Natural killer cell (primary cell): ENCODE data around the gene PIGZ. TPM values are rescaled to one million over a fixed set of nuclear protein-coding genes. Genes with fewer than 3 reads are reported as not detected.

ENCODE experiments used
- ATAC-seq, 3 donors: fragments of 150-1000 bp in 2 of 3; fragments of 200-7000 bp in 1 of 3; cut with Tn5 transposase; 1 replicate in 1 of 3; 2 replicates in 2 of 3; pipeline ENCODE4 v1.10.0; 2021; ENCODE audit warnings: mild to moderate bottlenecking in 2 of 3, moderate library complexity in 2 of 3
- DNase-seq, 2 donors: peaks; one replicate each; pipeline versions ENCODE4 v3.0.0 to v3.0.0-alpha.2; 2013 to 2021; ENCODE audit warnings: mixed read lengths in 1 of 2
- H3K27ac ChIP-seq: one replicate; pipeline ENCODE4 v1.5.1; 2013; ENCODE audit warnings: mild to moderate bottlenecking, low read length
- H3K27me3 ChIP-seq: one replicate; pipeline ENCODE4 v1.6.1; 2013; ENCODE audit warnings: low read length; ENCODE audit not compliant: control insufficient read depth, insufficient read depth
- H3K36me3 ChIP-seq: one replicate; pipeline ENCODE4 v1.6.1; 2013; ENCODE audit warnings: low read length; ENCODE audit not compliant: control insufficient read depth, insufficient read depth
- H3K4me1 ChIP-seq: one replicate; pipeline ENCODE4 v1.6.1; 2013; ENCODE audit warnings: low read length; ENCODE audit not compliant: control insufficient read depth, insufficient read depth
- H3K4me3 ChIP-seq: one replicate; pipeline ENCODE4 v1.5.1; 2013; ENCODE audit warnings: low read length
- H3K9me3 ChIP-seq: one replicate; pipeline ENCODE4 v1.6.1; 2013; ENCODE audit warnings: low read length; ENCODE audit not compliant: control insufficient read depth, insufficient read depth
- H3K27ac Mint-ChIP-seq, 2 donors: one replicate each; pipeline ENCODE4 v1.8.0; 2022; ENCODE audit warnings: mild to moderate bottlenecking in 2 of 2, mixed read lengths in 2 of 2, moderate library complexity in 1 of 2
- H3K27me3 Mint-ChIP-seq, 2 donors: one replicate each; pipeline ENCODE4 v1.8.0; 2022; ENCODE audit warnings: low read depth in 2 of 2, mixed read lengths in 2 of 2
- H3K36me3 Mint-ChIP-seq: one replicate; pipeline ENCODE4 v1.8.0; 2022; ENCODE audit warnings: mixed read lengths
- H3K4me1 Mint-ChIP-seq, 2 donors: one replicate each; pipeline ENCODE4 v1.8.0; 2022; ENCODE audit warnings: mixed read lengths in 2 of 2
- H3K4me3 Mint-ChIP-seq: one replicate; pipeline ENCODE4 v1.8.0; 2022; ENCODE audit warnings: mild to moderate bottlenecking, moderate library complexity, mixed read lengths
- H3K9me3 Mint-ChIP-seq, 2 donors: one replicate each; pipeline ENCODE4 v1.8.0; 2022; ENCODE audit warnings: mixed read lengths in 2 of 2
- CTCF ChIP-seq: fragments of 200-600 bp; IDR thresholded peaks from one replicate; pipeline ENCODE4 v1.8.0; 2022; ENCODE audit warnings: antibody characterized with exemption
- WGBS: methylation state at CpG from one replicate; pipeline ENCODE4 v1.1.7; 2013; ENCODE audit warnings: missing lambda C conversion rate; ENCODE audit not compliant: insufficient coverage; 5-methylcytosine and 5-hydroxymethylcytosine counted together
- intact Hi-C: fragments of 100-400 bp; cut with micrococcal nuclease; formaldehyde crosslinking; loops from one replicate; pipeline ENCODE4 v1.14.2; 2022
- total RNA-seq, 4 donors: library from RNA; stranded (reverse); fragments of 120-200 nt in 1 of 4; gene quantifications; one replicate each; pipeline versions ENCODE4 v1.2.3 to v1.2.4, GENCODE V29; 2013 to 2022

The PIGZ gene
- total RNA-seq, 3 donors from 2014 or later (not counting 1 experiment from before 2014, with no cell fraction given): 2.2 to 2.3 (median 2.2) TPM

GRCh38 chr3:197006860-197007259, 38.2 kb upstream of the PIGZ start:
- no peak overlapping the region for H3K4me3 ChIP-seq
- no peaks in the 10 kb centered on the region for H3K27me3 ChIP-seq
- WGBS: 91% methylated on average over 5 of the region's 5 CpGs
- H3K9me3 Mint-ChIP-seq: no peaks in the 10 kb centered on the region
- DNase-seq (no peak), ATAC-seq (no peak)
- H3K27me3 Mint-ChIP-seq: peaks cover 0 to 7% of the 10 kb centered on the region in 2 donors
- no peaks in the 10 kb centered on the region for H3K36me3 Mint-ChIP-seq
- TF ChIP-seq CTCF: no peak
- H3K36me3 ChIP-seq: no peaks in the 10 kb centered on the region
- no peak overlapping the region for H3K27ac ChIP-seq
- no peaks in the 10 kb centered on the region for H3K9me3 ChIP-seq
- peaks cover 0 to 10% of the 10 kb centered on the region in 2 donors for H3K4me1 Mint-ChIP-seq
- intact Hi-C loops: no loop called here
- no peak overlapping the region for H3K27ac Mint-ChIP-seq
- H3K4me1 ChIP-seq: peaks cover 13% of the 10 kb centered on the region
- H3K4me3 Mint-ChIP-seq: no peak overlapping the region

- 98% methylated on average over 11 of the region's 11 CpGs for WGBS
Measured at GRCh38 chr3:197006446-197006845, 37.8 kb upstream of the PIGZ start.

GRCh38 chr3:197003461-197004385, 35.1 kb upstream of the PIGZ start:
- TF ChIP-seq CTCF: no peak
- Mint-ChIP-seq H3K36me3 (no peaks in the 10 kb centered on the region), H3K9me3 (no peaks in the 10 kb centered on the region), H3K27me3 (peaks cover 0 to 7% of the 10 kb centered on the region in 2 donors), H3K4me3 (peak overlapping the region; percentile 87), H3K27ac (peak overlapping the region; percentile 34 to 85), H3K4me1 (peaks cover 0 to 14% of the 10 kb centered on the region in 2 donors)
- DNase-seq (peak in 1 of 2 donors; percentile 32), ATAC-seq (peak in 1 of 3 donors; percentile 2)
- Histone ChIP-seq H3K36me3 (no peaks in the 10 kb centered on the region), H3K27me3 (no peaks in the 10 kb centered on the region), H3K4me1 (peaks cover 13% of the 10 kb centered on the region), H3K9me3 (no peaks in the 10 kb centered on the region), H3K4me3 (peak overlapping the region; percentile 37), H3K27ac (no peak overlapping the region)
- intact Hi-C loops: no loop called here
- WGBS: 29% methylated on average over 61 of the region's 61 CpGs

More at GRCh38 chr3:197006446-197006845, 37.8 kb upstream of the PIGZ start:
- H3K36me3 ChIP-seq: no peaks in the 10 kb centered on the region
- H3K4me1 ChIP-seq: peaks cover 13% of the 10 kb centered on the region
- H3K27ac ChIP-seq: no peak overlapping the region
- no peak for TF ChIP-seq CTCF
- no peaks in the 10 kb centered on the region for H3K27me3 ChIP-seq
- no peak for DNase-seq
- peaks cover 0 to 14% of the 10 kb centered on the region in 2 donors for H3K4me1 Mint-ChIP-seq
- H3K36me3 Mint-ChIP-seq: no peaks in the 10 kb centered on the region
- intact Hi-C loops: no loop called here
- no peaks in the 10 kb centered on the region for H3K9me3 Mint-ChIP-seq
- no peak for ATAC-seq
- no peak overlapping the region for H3K27ac Mint-ChIP-seq
- H3K4me3 Mint-ChIP-seq: no peak overlapping the region
- H3K9me3 ChIP-seq: no peaks in the 10 kb centered on the region
- H3K4me3 ChIP-seq: no peak overlapping the region
- peaks cover 0 to 7% of the 10 kb centered on the region in 2 donors for H3K27me3 Mint-ChIP-seq
